ENCODE results near the gene MAP2. TPM values are rescaled to one million over a fixed set of nuclear protein-coding genes. Genes with fewer than 3 reads are reported as not detected.
A peak's percentile ranks its signal among the peaks of the same experiment; 100 is the strongest.

Gene MAP2
- total RNA-seq, 1 donor from 2014 or later, result 8.2 TPM

DNA sequence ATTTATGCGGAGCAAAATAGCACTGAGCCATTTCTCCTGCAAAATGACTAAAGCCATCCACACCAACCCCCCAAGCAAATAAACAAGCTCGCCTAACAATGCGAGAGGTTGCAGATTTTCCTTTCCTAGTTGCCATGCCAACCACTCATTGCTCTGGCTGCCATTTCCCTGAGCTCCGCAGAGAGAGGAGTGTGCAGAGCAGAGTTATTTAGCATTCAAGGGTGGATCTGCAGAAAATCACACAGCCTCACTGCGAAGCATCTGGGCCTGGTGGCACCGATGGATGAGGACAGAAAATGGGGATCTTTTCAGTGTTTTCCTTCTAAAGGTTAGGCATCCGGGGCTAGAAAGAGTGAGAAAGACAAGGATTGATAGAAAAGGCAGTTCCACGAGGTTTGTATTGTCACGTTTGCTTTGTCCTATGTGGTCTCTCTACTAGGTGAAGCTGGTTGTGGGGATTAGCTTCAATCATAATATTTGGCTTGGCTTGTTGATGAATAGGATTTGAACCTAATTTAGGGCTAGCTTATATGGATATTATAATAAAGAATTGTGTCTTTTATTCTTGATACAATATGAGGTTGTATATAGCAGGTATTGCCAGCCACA is 237.5 kb downstream of the MAP2 start:
- FAIRE-seq (no peak), DNase-seq (ENCODE audit: low read depth) (no peak)
- H3K27me3 ChIP-seq (ENCODE audit: control insufficient read depth, insufficient read depth, low read length), result no peaks in the 10 kb centered on the region
- H3K4me3 ChIP-seq (ENCODE audit: low read depth, low read length), result no peak overlapping the region
- H3K36me3 ChIP-seq (ENCODE audit: control insufficient read depth, insufficient read depth, low read length), result no peaks in the 10 kb centered on the region
- TF ChIP-seq, protein P1, sequence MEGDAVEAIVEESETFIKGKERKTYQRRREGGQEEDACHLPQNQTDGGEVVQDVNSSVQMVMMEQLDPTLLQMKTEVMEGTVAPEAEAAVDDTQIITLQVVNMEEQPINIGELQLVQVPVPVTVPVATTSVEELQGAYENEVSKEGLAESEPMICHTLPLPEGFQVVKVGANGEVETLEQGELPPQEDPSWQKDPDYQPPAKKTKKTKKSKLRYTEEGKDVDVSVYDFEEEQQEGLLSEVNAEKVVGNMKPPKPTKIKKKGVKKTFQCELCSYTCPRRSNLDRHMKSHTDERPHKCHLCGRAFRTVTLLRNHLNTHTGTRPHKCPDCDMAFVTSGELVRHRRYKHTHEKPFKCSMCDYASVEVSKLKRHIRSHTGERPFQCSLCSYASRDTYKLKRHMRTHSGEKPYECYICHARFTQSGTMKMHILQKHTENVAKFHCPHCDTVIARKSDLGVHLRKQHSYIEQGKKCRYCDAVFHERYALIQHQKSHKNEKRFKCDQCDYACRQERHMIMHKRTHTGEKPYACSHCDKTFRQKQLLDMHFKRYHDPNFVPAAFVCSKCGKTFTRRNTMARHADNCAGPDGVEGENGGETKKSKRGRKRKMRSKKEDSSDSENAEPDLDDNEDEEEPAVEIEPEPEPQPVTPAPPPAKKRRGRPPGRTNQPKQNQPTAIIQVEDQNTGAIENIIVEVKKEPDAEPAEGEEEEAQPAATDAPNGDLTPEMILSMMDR (IDR thresholded peaks at IDR 0.05; ENCODE audit: insufficient read depth, low read length, severe bottlenecking), result no peak

DNA sequence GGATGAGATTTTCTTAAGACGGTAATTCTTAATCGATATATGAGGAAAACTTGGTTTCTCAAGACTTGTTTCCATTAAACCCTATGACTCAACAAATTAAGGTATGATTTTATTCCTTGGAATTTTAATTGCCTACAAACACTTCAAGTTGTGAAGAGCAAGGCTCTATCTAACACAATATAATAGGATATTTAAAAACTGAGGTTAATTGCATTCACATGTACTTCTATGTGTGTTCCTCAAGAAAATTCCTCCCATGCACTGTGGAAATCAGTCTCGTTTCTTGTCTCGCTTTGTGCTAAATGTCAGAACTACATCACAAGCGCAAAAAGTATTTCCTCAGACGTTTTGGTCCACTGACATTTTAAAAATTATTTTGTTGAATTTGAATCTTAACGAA is 238.2 kb downstream of the MAP2 start:
- FAIRE-seq (no peak), DNase-seq (ENCODE audit: low read depth) (no peak)
- TF ChIP-seq, protein P1 (IDR thresholded peaks at IDR 0.05; ENCODE audit: insufficient read depth, low read length, severe bottlenecking), result no peak
- H3K27me3 ChIP-seq (ENCODE audit: control insufficient read depth, insufficient read depth, low read length), result no peaks in the 10 kb centered on the region
- no peaks in the 10 kb centered on the region for H3K36me3 ChIP-seq (ENCODE audit: control insufficient read depth, insufficient read depth, low read length)
- no peak overlapping the region for H3K4me3 ChIP-seq (ENCODE audit: low read depth, low read length)

DNA sequence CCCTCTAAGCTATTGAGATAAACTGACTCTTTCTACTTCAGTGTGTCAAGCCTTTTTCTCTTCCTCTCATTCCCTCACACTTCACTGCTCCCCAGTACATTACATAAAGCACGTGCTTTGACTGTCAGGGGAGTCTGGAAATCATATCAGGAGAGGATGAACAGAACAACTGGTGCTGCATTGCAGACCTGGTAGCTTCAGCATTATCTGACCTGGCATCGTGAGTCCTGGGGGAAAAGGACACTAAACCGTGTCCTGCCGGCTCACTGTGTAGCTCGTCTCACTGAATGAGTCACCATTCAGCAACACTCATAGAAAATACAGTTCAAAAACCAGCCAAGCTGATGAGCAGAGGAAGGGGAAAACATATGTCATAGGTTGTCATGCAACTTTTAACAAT is 239.3 kb downstream of the MAP2 start:
- TF ChIP-seq, protein P1 (IDR thresholded peaks at IDR 0.05; ENCODE audit: insufficient read depth, low read length, severe bottlenecking), result no peak
- DNase-seq (ENCODE audit: low read depth), result peak; percentile 45
- FAIRE-seq, result peak; percentile 73

DNA sequence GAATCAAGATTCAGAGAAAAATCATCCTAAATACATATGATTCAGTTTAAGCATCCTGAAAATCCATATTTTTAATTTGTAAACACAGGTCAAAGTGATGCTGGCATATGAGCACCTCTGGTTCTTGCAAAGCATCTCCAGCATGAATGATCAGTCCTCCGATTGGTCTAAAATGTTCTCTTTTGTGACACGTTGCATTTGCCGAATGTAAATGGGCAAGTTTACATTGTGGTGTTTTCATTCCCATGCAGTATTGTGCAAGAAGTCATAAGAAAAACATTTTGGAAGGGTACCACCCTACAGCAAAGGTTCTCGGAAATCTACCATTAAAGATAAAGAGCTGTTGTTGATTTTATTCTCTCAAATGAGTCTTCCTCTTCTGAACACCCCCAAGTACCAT is 239.8 kb downstream of the MAP2 start:
- Histone ChIP-seq H3K27me3 (ENCODE audit: control insufficient read depth, insufficient read depth, low read length) (no peaks in the 10 kb centered on the region), H3K36me3 (ENCODE audit: control insufficient read depth, insufficient read depth, low read length) (no peaks in the 10 kb centered on the region), H3K4me3 (ENCODE audit: low read depth, low read length) (no peak overlapping the region)
- DNase-seq (ENCODE audit: low read depth), result no peak
- FAIRE-seq, result no peak
- TF ChIP-seq, protein P1 (IDR thresholded peaks at IDR 0.05; ENCODE audit: insufficient read depth, low read length, severe bottlenecking), result no peak

More for the DNA sequence above, 239.3 kb downstream of the MAP2 start:
- Histone ChIP-seq H3K27me3 (ENCODE audit: control insufficient read depth, insufficient read depth, low read length) (no peaks in the 10 kb centered on the region), H3K36me3 (ENCODE audit: control insufficient read depth, insufficient read depth, low read length) (no peaks in the 10 kb centered on the region), H3K4me3 (ENCODE audit: low read depth, low read length) (no peak overlapping the region)

DNA sequence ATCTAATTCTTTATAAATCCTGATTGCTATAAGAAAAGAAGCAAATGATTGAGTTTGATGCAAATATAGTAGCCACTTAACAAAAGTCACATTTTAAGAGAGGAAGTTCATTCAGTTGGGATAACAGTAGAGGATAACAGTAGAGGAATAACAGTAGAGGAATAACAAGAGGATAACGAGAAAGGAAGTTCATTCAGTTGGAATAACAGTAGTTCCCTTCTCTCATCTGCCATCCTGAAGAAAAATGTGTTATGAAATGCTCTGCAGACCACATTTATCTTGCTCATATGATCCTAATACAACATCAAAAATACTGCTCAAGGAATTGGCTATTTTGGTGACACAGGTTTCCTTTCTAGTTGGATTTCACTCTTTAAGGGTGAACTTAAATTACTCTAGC is 242.4 kb downstream of the MAP2 start:
- H3K4me3 ChIP-seq (ENCODE audit: low read depth, low read length), result no peak overlapping the region
- FAIRE-seq (no peak), DNase-seq (ENCODE audit: low read depth) (no peak)
- H3K27me3 ChIP-seq (ENCODE audit: control insufficient read depth, insufficient read depth, low read length), result no peaks in the 10 kb centered on the region
- TF ChIP-seq, protein P1 (IDR thresholded peaks at IDR 0.05; ENCODE audit: insufficient read depth, low read length, severe bottlenecking), result no peak
- no peaks in the 10 kb centered on the region for H3K36me3 ChIP-seq (ENCODE audit: control insufficient read depth, insufficient read depth, low read length)

Data from bronchial epithelial cell (primary cell).